K562 (cell line): ENCODE results near the gene PRKAR1B. TPM values are rescaled to one million over a fixed set of nuclear protein-coding genes. Genes with fewer than 3 reads are reported as not detected.
A peak's percentile ranks its signal among the peaks of the same experiment; 100 is the strongest.

Experiments used
- ARID3A ChIP-seq: IDR thresholded peaks from 2 replicates; pipeline ENCODE4 v1.6.1; 2012; ENCODE audit warnings: low read depth, low read length, improper control_type of control experiment, borderline replicate concordance
- CLOCK ChIP-seq: fragments of 250-450 bp; sonication (Bioruptor Pico); IDR thresholded peaks from 2 replicates; pipeline ENCODE4 v1.4.0; 2020; ENCODE audit warnings: mild to moderate bottlenecking, moderate library complexity, borderline replicate concordance
- CREB3 ChIP-seq: fragments of 450-650 bp; conservative IDR thresholded peaks from 2 replicates; pipeline ENCODE4 v1.6.1; 2016; ENCODE audit warnings: missing genetic modification characterization, low read depth, mild to moderate bottlenecking, missing compliant biosample characterization, moderate library complexity
- ESRRB ChIP-seq: fragments of 250-450 bp; sonication (Bioruptor Pico); IDR thresholded peaks from 2 replicates; pipeline ENCODE4 v1.5.0; 2020; ENCODE audit warnings: mild to moderate bottlenecking, moderate library complexity, borderline replicate concordance
- HES1 ChIP-seq: fragments of 450-650 bp; IDR thresholded peaks from 2 replicates; pipeline ENCODE4 v1.6.1; 2016; ENCODE audit warnings: low read depth, mild to moderate bottlenecking, moderate library complexity
- HSF4 ChIP-seq: fragments of 250-450 bp; sonication (Bioruptor Pico); IDR thresholded peaks from 2 replicates; pipeline ENCODE4 v2.1.2; 2022; ENCODE audit warnings: mild to moderate bottlenecking, moderate library complexity, borderline replicate concordance
- JUNB ChIP-seq: fragments of 450-650 bp; formaldehyde crosslinking; conservative IDR thresholded peaks from 2 replicates; pipeline ENCODE4 v1.4.0; 2020; ENCODE audit warnings: mild to moderate bottlenecking
- MEIS2 ChIP-seq: fragments of 450-650 bp; IDR thresholded peaks from 2 replicates; pipeline ENCODE4 v1.6.1; 2014; ENCODE audit warnings: mild to moderate bottlenecking; ENCODE audit not compliant: partially characterized antibody
- OTX1 ChIP-seq: fragments of 450-650 bp; formaldehyde crosslinking; IDR thresholded peaks from 2 replicates; pipeline ENCODE4 v1.4.0; 2022; ENCODE audit warnings: mild to moderate bottlenecking
- RBM17 ChIP-seq: fragments of 200-400 bp; formaldehyde crosslinking; IDR thresholded peaks from 2 replicates; pipeline ENCODE4 v1.6.1; 2017; ENCODE audit warnings: low read depth, mild to moderate bottlenecking, low read length, borderline replicate concordance
- RBM39 ChIP-seq: fragments of 200-400 bp; formaldehyde crosslinking; optimal IDR thresholded peaks from 2 replicates; pipeline ENCODE3; 2018; ENCODE audit warnings: low read depth, low read length
- RNF2 ChIP-seq: sonication (generic); IDR thresholded peaks from 2 replicates; pipeline ENCODE4 v1.6.1; 2016
- STAT5A ChIP-seq: IDR thresholded peaks from 2 replicates; pipeline ENCODE4 v1.6.1; 2012; ENCODE audit warnings: low read length, inconsistent platforms, borderline replicate concordance
- TCFL5 ChIP-seq: fragments of 250-450 bp; sonication (Bioruptor Pico); conservative IDR thresholded peaks from 2 replicates; pipeline ENCODE4 v1.6.1; 2021; ENCODE audit warnings: mild to moderate bottlenecking, moderate library complexity, matching md5 sums
- TSHZ1 ChIP-seq: fragments of 250-450 bp; sonication (Bioruptor Pico); IDR thresholded peaks from 2 replicates; pipeline ENCODE4 v1.4.0; 2020; ENCODE audit warnings: mild to moderate bottlenecking, moderate library complexity
- ZFX ChIP-seq: sonication (generic); formaldehyde crosslinking; IDR thresholded peaks from 2 replicates; pipeline ENCODE4 v1.8.0; 2022; ENCODE audit warnings: mild to moderate bottlenecking, missing genetic modification reagents, moderate library complexity
- ZNF395 ChIP-seq: fragments of 200-800 bp; sonication (Bioruptor generic); IDR thresholded peaks from 2 replicates; pipeline ENCODE4 v1.6.1; 2017; ENCODE audit warnings: missing genetic modification characterization, missing compliant biosample characterization
- polyA plus RNA-seq, 8 experiments: library from polyadenylated mRNA; depleted of rRNA in 4 of 8; stranded (reverse) in 5 of 8; unstranded in 3 of 8; fragments of >200 nt; fragmentation: Nextera tagmentation in 2 of 8; fragmentation: Illumina TruSeq in 1 of 8; extraction: Ambion mirVana in 2 of 8; extraction: Trizol in 1 of 8; gene quantifications; 2 replicates each; pipeline versions ENCODE4 v1.2.1 to v1.2.3, GENCODE V29; 2011 to 2014; ENCODE audit warnings: inconsistent platforms in 1 of 8, missing spikeins in 1 of 8
- total RNA-seq, 7 experiments: library from RNA; depleted of rRNA in 6 of 7; stranded (reverse); fragments of >200 nt in 6 of 7; fragmentation: Illumina TruSeq in 2 of 7; extraction: Trizol in 2 of 7; gene quantifications; 2 replicates each; pipeline versions ENCODE4 v1.2.1 to v1.2.3, GENCODE V29; 2011 to 2021; ENCODE audit warnings: low replicate concordance in 1 of 7

The PRKAR1B gene
- total and polyA plus RNA-seq, 9 of the 15 experiments (the other 6 are each of a cell fraction or from before 2014, with no cell fraction given) = 0.99 to 30.5 (median 12.7) TPM

- TF ChIP-seq RBM17 = no peak
- TF ChIP-seq OTX1 (CRISPR knock-in tag) = no peak
- no peak for TF ChIP-seq RBM39
- TF ChIP-seq TSHZ1 (CRISPR knock-in tag) = no peak
- TF ChIP-seq JUNB = no peak
- no peak for TF ChIP-seq HES1
- TF ChIP-seq HSF4 = no peak
- TF ChIP-seq ARID3A = 0 out of 2 replicates have a peak, but pooled peaks have one; percentile 61
- TF ChIP-seq ZNF395 (CRISPR knock-in tag) = no peak
- no peak; the same call in 1 of the 2 replicates for TF ChIP-seq RNF2
- TF ChIP-seq ESRRB (CRISPR knock-in tag) = no peak
- TF ChIP-seq MEIS2 = no peak
- no peak for TF ChIP-seq CLOCK
- TF ChIP-seq TCFL5 (CRISPR knock-in tag) = no peak
- peak; percentile 31; the same call in 1 of the 2 replicates for TF ChIP-seq STAT5A
- TF ChIP-seq CREB3 (tag) = no peak
- TF ChIP-seq ZFX (CRISPR knock-in tag) = no peak
Measured at GRCh38 chr7:641269-641671, 85.8 kb downstream of the PRKAR1B start (continued).
